A673 (cell line): Measurements from ENCODE around the gene ACACA.

Experiments used
- CTCF ChIP-seq: fragments of 300-800, 200-600 bp; sonication (generic); conservative IDR thresholded peaks from 2 replicates; pipeline ENCODE4 v1.5.1; 2017; ENCODE audit warnings: low read depth, mild to moderate bottlenecking, antibody characterized with exemption, low read length, moderate library complexity, mixed read lengths
- EZH2 ChIP-seq: fragments of 200-600 bp; sonication (generic); IDR thresholded peaks from 2 replicates; pipeline ENCODE4 v1.6.1; 2017; ENCODE audit warnings: borderline replicate concordance, low read depth, mild to moderate bottlenecking, mixed read lengths, antibody characterized with exemption, low read length; ENCODE audit not compliant: poor library complexity, severe bottlenecking

GRCh38 chr17:37064206-37064605 lies 342.4 kb downstream of the ACACA start:
- TF ChIP-seq CTCF (no peak), EZH2 (no peak)
